ENCODE results near the gene MICU1.

Gene MICU1

GRCh38 chr10:72340510-72341261 lies 285.2 kb downstream of the MICU1 start:
- H3K4me3 ChIP-seq (ENCODE audit: low read depth, low read length), result no peak overlapping the region
- peak; percentile 63 for TF ChIP-seq CTCF (IDR thresholded peaks at IDR 0.05; ENCODE audit: control insufficient read depth, extremely low read depth, insufficient read depth)
- DNase-seq (ENCODE audit: low read depth), result no peak

GRCh38 chr10:72338180-72338579 lies 287.7 kb downstream of the MICU1 start:
- H3K4me3 ChIP-seq (ENCODE audit: low read depth, low read length), result no peak overlapping the region
- TF ChIP-seq CTCF (IDR thresholded peaks at IDR 0.05; ENCODE audit: control insufficient read depth, extremely low read depth, insufficient read depth), result no peak
- DNase-seq (ENCODE audit: low read depth), result no peak

- TF ChIP-seq CTCF (IDR thresholded peaks at IDR 0.05; ENCODE audit: control insufficient read depth, extremely low read depth, insufficient read depth), result no peak
- DNase-seq (ENCODE audit: low read depth), result no peak
- H3K4me3 ChIP-seq (ENCODE audit: low read depth, low read length), result no peak overlapping the region
These were observed 288.2 kb downstream of the MICU1 start for GRCh38 chr10:72337722-72338121.

- TF ChIP-seq CTCF (IDR thresholded peaks at IDR 0.05; ENCODE audit: control insufficient read depth, extremely low read depth, insufficient read depth), result peak; percentile 96
- DNase-seq (ENCODE audit: low read depth), result no peak
- H3K4me3 ChIP-seq (ENCODE audit: low read depth, low read length), result no peak overlapping the region
These were observed 288.7 kb downstream of the MICU1 start for GRCh38 chr10:72337039-72337629.

- no peak for DNase-seq (ENCODE audit: low read depth)
- no peak for TF ChIP-seq CTCF (IDR thresholded peaks at IDR 0.05; ENCODE audit: control insufficient read depth, extremely low read depth, insufficient read depth)
- H3K4me3 ChIP-seq (ENCODE audit: low read depth, low read length), result no peak overlapping the region
These were observed 289.4 kb downstream of the MICU1 start for GRCh38 chr10:72336259-72337038.

GRCh38 chr10:72335394-72336258 lies 290.3 kb downstream of the MICU1 start:
- no peak overlapping the region for H3K4me3 ChIP-seq (ENCODE audit: low read depth, low read length)
- no peak for DNase-seq (ENCODE audit: low read depth)
- TF ChIP-seq CTCF (IDR thresholded peaks at IDR 0.05; ENCODE audit: control insufficient read depth, extremely low read depth, insufficient read depth), result no peak

Data from LNCaP clone FGC (cell line).